Putamen (tissue), 1 donor: Measurements from ENCODE around the gene TPK1.
"Not testable (repeated sequence)": the region's sequence is repeated elsewhere in the genome, so short reads cannot be mapped to it uniquely, and the experiment has no call there.

ENCODE experiments used
- DNase-seq: peaks from one replicate; pipeline ENCODE4 v3.0.0-alpha.2; 2016; ENCODE audit warnings: low spot score

Gene TPK1

DNA sequence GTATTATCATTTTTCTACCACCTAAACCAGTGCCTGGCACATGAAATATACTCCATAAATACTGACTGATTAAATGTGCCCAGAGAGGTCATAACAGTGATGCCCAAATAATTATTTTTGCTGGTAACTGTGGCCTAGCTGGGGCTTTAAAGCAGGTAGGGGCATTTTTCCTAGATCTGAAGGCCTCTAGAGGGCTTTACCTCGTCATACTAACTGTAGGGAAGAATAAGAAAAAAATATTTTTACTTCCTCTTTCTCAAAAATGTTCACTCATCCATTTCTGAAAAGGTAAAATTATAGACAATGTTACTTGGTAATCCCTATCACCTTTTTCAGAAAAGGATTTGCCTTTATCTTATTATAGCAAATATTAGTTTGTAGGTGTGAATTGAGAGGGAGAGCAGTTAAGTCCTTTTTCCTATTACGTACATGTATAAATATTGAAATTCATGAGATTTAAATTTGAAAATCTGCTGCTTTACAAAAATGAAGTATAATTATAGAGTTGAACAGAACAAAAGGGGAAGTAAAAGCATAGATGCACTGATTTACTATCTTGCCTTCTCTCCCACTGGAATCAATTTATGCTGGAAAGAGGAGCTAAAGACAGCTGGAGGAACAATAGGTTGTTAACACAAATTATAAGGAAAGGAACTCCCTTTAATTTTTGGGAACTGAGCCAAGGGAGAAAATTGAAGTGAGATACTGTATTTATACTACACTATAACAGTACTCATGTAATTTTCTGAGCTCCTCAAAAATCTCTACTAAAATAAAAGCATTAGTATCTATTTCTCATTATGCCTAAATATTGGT, 360.8 kb downstream of the TPK1 start:
- DNase-seq = peak; percentile 14

- no peak for DNase-seq
These were observed 361.5 kb downstream of the TPK1 start for GRCh38 chr7:144474363-144474762.

DNA sequence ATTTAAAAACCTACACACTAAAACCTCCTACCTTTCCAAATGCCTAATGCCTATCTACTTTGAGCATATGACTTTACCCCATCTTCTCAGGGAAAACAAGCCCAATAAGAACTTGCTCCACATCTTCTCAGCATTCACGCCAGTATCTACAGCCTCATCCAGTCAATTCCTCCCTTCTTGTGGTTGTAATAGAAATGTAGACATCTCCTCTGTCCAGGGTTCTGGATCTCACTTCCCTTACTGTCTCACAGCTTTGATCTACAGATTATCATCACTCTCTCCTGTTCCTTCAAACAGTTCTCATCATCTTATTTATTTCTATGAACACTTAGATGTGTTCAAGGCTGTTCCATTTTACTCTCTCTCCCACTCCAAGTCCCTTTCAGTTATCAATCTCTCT, 361.9 kb downstream of the TPK1 start:
- no peak for DNase-seq

- no peak for DNase-seq
These were observed 365.8 kb downstream of the TPK1 start for GRCh38 chr7:144470078-144470477.

DNA sequence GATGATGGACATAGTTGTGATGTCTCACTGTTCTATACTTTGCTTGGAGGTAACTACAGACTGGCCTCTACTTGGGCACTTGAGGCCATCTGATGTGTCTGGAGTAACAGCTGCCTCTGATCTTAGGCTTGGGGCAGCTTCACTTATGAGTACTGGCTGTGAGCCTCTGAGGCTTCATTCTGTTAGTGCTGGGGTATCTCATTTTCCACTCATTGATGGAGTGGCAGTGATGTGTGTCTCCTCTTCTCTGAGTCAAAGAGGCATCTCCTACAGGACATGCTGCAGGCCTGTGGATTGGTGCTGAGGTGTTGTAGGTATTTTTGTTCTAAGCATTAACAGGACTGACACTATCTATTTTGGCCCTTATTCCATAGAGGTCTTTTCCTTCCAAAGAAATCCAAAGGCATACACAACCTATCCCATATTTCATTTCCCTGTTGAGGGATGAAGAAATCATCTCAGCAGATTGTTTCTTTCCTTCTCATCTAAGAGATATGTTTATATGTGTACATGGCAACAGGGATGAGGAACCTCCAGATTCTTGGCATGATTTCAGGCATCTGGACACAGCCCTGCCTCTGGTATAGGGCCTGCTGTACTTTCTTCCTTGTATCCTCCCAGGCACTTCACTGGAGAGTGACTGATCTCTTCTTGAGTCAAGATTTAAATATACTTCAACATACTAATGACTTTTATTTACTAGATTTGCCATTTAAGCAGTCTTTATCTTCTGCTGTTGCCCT, 366.7 kb downstream of the TPK1 start:
- no peak for DNase-seq

DNA sequence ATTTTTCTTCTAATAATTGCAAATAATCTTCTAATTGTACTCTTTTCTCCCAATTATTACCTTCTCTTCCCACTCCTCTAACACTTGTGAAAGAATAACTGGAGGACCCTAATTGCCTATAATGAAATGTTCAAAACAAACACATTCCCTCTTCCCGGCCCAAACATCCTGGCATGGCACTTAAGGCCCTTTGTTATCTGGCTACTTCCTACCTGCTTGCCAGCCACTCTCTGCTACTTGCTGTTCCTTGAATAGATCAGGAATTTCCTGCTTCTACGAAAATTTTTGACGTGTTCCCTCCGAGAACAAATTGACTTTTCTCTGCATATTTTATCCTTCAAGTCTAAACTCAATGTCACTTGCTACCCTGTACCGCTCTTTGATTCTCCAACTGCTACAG, 376.2 kb downstream of the TPK1 start:
- no peak for DNase-seq

DNA sequence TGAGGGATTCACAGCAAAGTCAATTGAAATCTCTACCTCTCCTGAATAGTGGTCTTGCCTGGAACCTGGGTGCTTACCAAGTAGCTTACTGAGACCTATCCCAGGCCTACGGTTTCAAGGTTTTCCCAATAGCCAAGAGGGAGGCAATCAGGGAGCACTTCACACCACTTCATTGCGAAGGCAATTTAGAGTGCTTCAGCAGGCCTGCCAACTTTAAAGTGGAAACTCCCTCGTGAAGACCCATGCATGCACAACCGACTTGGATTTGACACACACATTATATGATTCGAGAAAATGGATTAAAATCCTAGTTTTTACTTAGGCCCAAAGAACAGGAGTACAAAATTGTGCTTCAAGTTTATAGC, 380.8 kb downstream of the TPK1 start:
- DNase-seq = no peak

DNA sequence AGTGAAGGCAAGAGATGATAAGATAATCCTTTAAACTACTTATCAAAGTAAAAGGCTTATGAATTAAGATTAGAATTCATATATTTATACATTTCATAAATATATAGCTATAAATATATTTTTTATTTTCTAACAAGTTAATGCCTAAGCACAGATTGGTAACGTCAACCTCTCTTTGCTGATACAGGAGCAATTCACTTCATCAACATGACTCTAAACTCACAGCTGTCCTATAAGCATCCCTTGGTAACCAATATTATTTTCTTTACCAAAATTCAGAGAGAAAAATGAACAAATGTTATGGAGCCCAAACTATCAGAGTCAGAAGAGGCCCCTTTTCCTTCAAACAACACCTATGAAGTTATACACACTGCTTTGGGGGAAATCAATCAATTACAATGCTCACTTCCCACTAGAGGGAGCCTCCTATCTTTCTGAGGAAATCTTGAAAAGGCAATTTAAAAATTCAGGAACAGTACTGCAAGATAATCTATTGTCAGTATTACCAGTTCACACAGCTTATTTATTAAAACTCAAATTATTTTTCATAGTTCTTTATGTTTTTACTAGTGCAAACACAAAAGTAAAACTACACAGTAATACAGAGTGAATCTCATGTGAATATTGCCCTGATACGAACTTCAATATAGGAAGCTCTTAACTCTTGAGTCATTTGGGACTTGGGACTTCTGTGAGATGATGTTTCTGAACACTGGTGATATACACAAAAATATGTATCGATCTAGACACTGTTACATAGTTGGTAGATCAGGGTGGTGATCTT, 381.4 kb downstream of the TPK1 start:
- no peak for DNase-seq

- no peak for DNase-seq
These were observed 383.8 kb downstream of the TPK1 start for GRCh38 chr7:144452064-144452463.

DNA sequence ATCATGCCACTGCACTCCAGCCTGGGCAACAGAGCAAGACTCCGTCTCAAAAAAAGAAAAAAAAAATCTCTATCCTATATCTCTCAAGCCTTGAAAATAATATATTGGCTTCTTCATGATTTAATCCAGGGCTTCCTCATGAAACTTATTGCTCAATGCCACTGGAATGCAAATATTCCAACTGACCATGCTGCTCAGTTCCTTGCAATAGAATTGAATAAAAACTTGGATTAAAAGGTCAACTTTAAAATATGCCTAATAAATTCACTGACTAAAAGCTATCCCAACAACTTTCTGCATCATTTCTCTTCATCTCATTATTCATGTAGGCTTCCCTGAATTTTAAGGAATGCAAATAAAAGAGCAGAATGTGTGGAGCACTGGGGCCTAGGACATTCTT, 390.3 kb downstream of the TPK1 start:
- DNase-seq = no peak

DNA sequence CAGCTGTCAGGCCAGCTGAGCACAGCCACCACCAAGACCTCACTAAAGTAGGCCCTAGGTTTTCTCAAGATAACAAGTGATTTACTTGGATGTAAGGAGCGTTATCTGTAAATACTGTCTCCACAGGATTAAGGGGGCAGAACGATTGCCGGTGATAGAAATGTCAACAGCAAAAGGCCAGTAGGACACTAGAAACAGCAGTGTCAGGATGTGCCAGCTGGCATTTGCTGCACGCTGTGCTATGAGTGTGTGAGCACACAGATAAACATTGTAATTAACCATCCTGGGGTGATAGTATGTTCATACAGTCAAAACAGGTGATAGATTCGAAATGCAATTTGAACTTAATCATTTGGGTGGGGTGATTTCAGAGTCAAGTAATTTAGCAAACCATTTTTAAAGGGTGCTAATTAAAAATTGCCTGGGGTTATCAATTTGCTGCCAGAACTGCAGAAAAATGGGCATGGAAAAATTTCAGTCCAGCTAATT, 396.1 kb downstream of the TPK1 start:
- no peak for DNase-seq

DNA sequence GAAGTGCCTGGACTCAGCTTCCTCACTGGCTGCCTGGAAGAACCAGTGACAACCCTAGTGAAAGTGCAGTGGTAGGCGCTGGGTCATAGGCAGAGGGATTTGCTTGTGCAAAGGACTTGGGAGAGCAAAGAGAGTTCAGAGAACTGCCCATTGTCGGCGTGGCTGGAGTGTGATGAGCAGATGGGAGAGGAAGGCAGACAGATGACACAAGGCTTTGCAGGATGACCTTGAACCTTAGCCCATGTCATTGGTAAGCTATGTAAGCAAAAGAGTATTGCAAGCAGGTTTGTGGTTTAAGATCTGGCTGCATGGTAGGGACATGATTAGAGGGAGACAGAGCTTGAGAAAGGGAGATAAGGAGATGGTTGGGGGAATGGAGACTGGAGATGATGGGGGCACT, 397.1 kb downstream of the TPK1 start:
- no peak for DNase-seq

DNA sequence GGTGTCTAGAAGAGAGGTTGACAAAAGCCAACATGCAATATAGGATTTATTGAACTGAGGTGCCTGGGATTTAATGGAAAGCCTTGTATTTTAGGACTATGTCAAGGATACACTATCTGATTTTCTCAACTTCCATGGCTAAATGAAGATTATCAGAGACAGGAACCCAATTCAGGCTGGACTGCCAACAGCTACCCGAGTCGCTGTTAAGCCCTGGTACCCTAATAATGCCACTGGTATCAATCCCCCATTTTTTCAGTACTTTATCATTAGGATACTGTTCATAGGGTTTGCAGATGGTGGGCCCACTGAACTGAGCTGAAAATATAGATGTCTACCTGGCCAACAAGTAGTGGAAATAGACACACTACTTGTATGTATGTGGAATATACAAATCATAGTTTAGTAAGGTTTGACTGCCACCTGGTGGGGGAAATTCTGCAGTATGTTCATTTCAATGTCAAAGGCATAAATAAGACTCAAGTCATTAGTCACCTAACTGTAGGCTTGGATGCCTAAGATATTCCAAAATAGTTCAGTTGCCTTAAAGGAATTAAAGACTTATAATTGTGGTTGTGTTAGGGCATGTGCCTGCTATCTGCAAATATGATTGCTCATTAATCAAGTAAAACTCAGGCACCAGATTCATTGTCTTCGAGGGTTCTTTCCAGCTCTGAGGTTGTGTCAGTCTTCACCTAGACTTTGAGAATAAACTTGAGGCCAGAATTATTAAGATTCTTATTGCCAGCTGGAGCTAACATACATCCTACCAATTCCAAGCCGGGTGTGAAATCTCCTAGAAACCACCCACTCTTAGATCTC, 398.3 kb downstream of the TPK1 start:
- peak; percentile 37 for DNase-seq

DNA sequence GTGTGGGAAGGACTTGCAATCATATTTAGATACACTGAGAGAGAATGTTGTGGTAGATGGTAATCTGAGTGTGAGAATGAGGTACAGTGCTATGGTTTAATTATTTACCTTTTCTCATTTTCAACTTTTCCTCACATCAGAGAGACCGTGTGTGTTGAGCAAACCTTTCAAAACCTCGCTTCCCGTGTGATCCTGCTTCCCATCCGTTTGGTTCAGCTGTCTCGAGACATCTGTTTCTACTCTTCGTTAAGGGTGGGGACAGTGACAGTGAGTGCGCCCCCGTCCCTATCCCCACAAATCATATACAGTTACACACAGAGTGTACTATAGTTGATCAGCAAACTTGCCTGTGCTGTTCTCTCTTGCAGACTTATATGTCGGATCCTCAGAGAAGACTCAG, 399.4 kb downstream of the TPK1 start:
- DNase-seq = no peak

DNA sequence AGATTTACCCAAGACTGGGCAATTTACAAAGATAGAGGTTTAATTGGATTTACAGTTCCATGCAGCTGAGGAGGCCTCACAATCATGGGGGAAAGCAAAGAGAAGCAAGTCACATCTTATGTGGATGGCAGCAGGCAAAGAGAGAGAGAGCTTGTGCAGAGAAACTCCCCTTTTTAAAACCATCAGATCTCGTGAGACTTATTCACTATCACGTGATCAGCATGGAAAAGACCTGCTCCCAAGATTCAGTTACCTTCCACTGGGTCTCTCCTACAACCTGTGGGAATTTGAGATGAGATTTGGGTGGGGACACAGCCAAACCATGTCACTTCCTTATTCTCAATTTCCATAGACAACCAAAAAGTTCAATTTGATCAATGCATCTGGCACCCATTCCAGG, 407.4 kb downstream of the TPK1 start:
- DNase-seq = no peak

- not testable (repeated sequence) for DNase-seq
These were observed 408.3 kb downstream of the TPK1 start for GRCh38 chr7:144427539-144427938.

GRCh38 chr7:144418931-144419330, 416.9 kb downstream of the TPK1 start:
- not testable (repeated sequence) for DNase-seq

DNA sequence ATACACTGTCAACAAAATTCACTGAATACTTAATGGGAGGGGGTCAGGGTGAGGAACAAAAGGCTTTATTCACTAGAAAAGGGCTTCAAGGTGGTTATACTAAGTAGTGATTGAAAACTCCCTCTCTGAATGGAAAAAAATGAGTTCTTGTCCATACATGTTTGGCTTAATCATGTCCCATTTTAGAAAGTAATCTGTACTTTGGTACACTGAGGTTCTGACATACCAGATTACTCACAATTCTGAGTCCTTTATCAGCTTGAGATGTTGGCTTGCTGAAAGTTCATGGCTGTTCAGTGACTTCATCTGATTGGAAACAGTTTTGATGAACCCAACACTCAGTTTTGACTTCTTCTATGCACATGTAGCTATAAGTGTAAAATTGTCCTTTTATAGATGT, 419.5 kb downstream of the TPK1 start:
- no peak for DNase-seq

- DNase-seq = no peak
These were observed 420.0 kb downstream of the TPK1 start for GRCh38 chr7:144415858-144416257.

DNA sequence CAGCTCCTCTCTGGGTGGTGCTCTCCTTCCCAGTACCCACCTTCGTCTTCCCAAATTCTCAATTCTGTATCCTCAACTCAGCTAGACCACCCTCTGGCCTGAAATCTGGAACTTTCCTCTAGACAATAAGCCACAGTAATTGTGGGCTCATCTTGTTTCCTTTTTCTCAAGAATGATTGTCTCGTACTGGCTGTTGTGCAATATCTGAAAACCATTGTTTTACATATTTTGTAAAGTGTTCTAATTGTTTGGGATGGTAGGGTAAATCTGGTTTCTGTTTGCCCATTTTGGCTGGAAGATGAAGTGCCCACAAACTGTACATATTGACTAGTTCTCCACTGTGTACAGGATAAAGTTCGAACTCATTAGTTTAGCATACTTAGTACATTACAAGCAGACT, 421.0 kb downstream of the TPK1 start:
- no peak for DNase-seq

DNA sequence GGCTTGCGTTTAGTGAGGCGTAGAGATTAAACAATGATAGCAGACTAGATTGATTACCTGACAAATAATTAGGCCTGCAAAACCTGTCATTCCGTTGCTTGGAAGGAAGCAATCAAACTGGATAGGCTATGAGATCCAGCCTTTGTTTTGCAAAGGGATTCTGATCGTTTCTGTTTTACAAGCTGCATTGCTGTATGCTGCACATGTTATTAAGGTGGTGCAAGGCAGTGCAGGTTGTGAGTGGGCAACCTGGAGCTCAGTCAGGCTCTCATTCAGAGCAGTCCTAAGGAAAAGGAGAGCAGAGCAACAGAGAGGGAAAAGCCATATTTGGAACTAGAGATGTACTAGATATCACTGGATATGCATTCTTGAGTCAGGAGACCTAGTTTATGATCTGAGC, 425.4 kb downstream of the TPK1 start:
- peak; percentile 66 for DNase-seq

DNA sequence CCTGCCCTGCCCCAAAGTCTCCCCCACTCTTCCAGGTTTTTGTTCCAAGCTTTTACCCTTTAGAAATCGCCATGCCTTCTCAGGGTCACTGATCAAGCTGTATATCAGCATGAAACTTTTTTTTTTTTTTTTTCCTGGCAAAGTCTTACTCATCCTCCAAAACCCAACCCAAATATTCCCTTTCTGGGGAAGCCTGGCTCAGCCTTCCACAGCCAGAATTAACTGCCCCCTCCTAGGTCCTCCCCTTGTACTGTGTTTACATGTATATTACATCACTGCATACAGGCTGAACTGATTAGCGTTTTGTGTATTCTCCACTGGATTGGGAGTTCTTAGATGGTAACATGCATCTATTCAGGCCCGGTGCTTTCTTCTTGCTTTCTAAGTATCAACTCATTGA, 427.7 kb downstream of the TPK1 start:
- DNase-seq = no peak
